GM21515 (cell line): ENCODE results near the gene LDLRAD3.
"Not testable (repeated sequence)": the region's sequence is repeated elsewhere in the genome, so short reads cannot be mapped to it uniquely, and the experiment has no call there.

Experiments used
- ATAC-seq: cut with Tn5 transposase; IDR thresholded peaks from one replicate; pipeline ENCODE4 v1.9.1; 2021; ENCODE audit not compliant: unreplicated experiment

The LDLRAD3 gene

GRCh38 chr11:35990816-35991215 is 47.0 kb downstream of the LDLRAD3 start:
- ATAC-seq: no peak

GRCh38 chr11:35992548-35992947 is 48.7 kb downstream of the LDLRAD3 start:
- ATAC-seq: no peak

GRCh38 chr11:35994421-35994820 is 50.6 kb downstream of the LDLRAD3 start:
- ATAC-seq: no peak

- ATAC-seq: no peak
Measured at GRCh38 chr11:35995681-35996271, 51.9 kb downstream of the LDLRAD3 start.

- ATAC-seq: no peak
Measured at GRCh38 chr11:35997902-35998520, 54.1 kb downstream of the LDLRAD3 start.

GRCh38 chr11:35998634-35999033 is 54.8 kb downstream of the LDLRAD3 start:
- ATAC-seq: no peak

- no peak for ATAC-seq
Measured at GRCh38 chr11:36000616-36001190, 56.8 kb downstream of the LDLRAD3 start.

- ATAC-seq: no peak
Measured at GRCh38 chr11:36002196-36002595, 58.3 kb downstream of the LDLRAD3 start.

GRCh38 chr11:36002796-36003195 is 58.9 kb downstream of the LDLRAD3 start:
- no peak for ATAC-seq

GRCh38 chr11:36006556-36006955 is 62.7 kb downstream of the LDLRAD3 start:
- no peak for ATAC-seq

- ATAC-seq: no peak
Measured at GRCh38 chr11:36007127-36007655, 63.3 kb downstream of the LDLRAD3 start.

- no peak for ATAC-seq
Measured at GRCh38 chr11:36008584-36008983, 64.7 kb downstream of the LDLRAD3 start.

- no peak for ATAC-seq
Measured at GRCh38 chr11:36009473-36009872, 65.6 kb downstream of the LDLRAD3 start.

- no peak for ATAC-seq
Measured at GRCh38 chr11:36010010-36010740, 66.3 kb downstream of the LDLRAD3 start.

GRCh38 chr11:36011574-36011973 is 67.7 kb downstream of the LDLRAD3 start:
- ATAC-seq: no peak

GRCh38 chr11:36012455-36012854 is 68.6 kb downstream of the LDLRAD3 start:
- ATAC-seq: no peak

GRCh38 chr11:36012979-36013378 is 69.1 kb downstream of the LDLRAD3 start:
- ATAC-seq: no peak

GRCh38 chr11:36013446-36013845 is 69.6 kb downstream of the LDLRAD3 start:
- ATAC-seq: not testable (repeated sequence)

- ATAC-seq: no peak
Measured at GRCh38 chr11:36013950-36014897, 70.4 kb downstream of the LDLRAD3 start.

- ATAC-seq: no peak
Measured at GRCh38 chr11:36014898-36015665, 71.2 kb downstream of the LDLRAD3 start.
